Ovary (tissue), 3 donors: ENCODE measurements around the gene FITM2.

ENCODE experiments used
- EP300 ChIP-seq: sonication (generic); formaldehyde crosslinking; IDR thresholded peaks from one replicate; pipeline ENCODE4 v1.6.1; 2017; ENCODE audit warnings: antibody characterized with exemption
- POLR2A ChIP-seq: fragments of 450-650 bp; IDR thresholded peaks from one replicate; pipeline ENCODE4 v1.6.1; 2017; ENCODE audit warnings: antibody characterized with exemption, mild to moderate bottlenecking, moderate library complexity
- TF ChIP-seq, protein P1 (sequence below), 3 donors: fragments of 450-650 bp in 2 of 3; fragments of 200-600 bp in 1 of 3; IDR thresholded peaks; one replicate each; pipeline versions ENCODE4 v1.5.1 to v1.8.0; 2016 to 2022; ENCODE audit warnings: antibody characterized with exemption in 3 of 3, mild to moderate bottlenecking in 1 of 3
- donor health status: DM: no; HTN: no; CAD: no.

DNA sequence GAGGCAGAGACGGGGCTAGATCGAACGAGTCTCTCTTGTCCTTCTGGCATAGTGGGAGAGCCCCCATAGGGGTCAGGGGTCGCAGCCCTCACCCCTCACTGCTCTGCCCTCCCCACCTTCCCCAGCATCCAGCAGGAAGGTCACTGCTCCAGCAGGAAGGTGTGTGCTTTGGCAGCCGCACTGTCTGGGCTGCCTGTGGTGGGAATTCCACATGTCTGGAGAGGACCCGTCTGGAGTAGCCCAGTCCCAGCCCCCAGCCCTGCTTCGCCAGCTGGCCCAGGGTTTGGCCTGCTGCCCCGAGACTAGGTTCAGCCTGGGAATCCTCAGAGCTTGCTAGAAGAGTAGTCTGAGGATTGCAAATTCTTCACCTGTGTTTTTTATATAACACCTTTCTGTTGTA, 23.3 kb upstream of the FITM2 start:
- TF ChIP-seq EP300 (no peak), POLR2A (no peak)
- TF ChIP-seq, protein P1, sequence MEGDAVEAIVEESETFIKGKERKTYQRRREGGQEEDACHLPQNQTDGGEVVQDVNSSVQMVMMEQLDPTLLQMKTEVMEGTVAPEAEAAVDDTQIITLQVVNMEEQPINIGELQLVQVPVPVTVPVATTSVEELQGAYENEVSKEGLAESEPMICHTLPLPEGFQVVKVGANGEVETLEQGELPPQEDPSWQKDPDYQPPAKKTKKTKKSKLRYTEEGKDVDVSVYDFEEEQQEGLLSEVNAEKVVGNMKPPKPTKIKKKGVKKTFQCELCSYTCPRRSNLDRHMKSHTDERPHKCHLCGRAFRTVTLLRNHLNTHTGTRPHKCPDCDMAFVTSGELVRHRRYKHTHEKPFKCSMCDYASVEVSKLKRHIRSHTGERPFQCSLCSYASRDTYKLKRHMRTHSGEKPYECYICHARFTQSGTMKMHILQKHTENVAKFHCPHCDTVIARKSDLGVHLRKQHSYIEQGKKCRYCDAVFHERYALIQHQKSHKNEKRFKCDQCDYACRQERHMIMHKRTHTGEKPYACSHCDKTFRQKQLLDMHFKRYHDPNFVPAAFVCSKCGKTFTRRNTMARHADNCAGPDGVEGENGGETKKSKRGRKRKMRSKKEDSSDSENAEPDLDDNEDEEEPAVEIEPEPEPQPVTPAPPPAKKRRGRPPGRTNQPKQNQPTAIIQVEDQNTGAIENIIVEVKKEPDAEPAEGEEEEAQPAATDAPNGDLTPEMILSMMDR (IDR thresholded peaks at IDR 0.05), result no peak
